ENCODE data around the gene PRDM16.

Gene PRDM16

GRCh38 chr1:3317456-3317855 lies 248.5 kb downstream of the PRDM16 start:
- no peaks in the 10 kb centered on the region for H3K9me3 ChIP-seq (ENCODE audit: insufficient read depth, low read length)
- peaks cover 39% of the 10 kb centered on the region for H3K27me3 ChIP-seq (ENCODE audit: insufficient read depth, insufficient read length)
- H3K36me3 ChIP-seq (ENCODE audit: insufficient read depth, insufficient read length, low read length): no peaks in the 10 kb centered on the region
- H3K9ac ChIP-seq (ENCODE audit: insufficient read length, low read depth): no peak overlapping the region
- no peak for DNase-seq (ENCODE audit: low read depth, low spot score)
- TF ChIP-seq ZNF274 (IDR thresholded peaks at IDR 0.05; ENCODE audit: low read depth, low read length) (no peak), SUZ12 (IDR thresholded peaks at IDR 0.05; ENCODE audit: extremely low read depth, insufficient read depth, insufficient read length) (no peak), YY1 (IDR thresholded peaks at IDR 0.05; ENCODE audit: insufficient read depth, insufficient read length) (no peak)
- peaks cover 29% of the 10 kb centered on the region for H3K4me1 ChIP-seq (ENCODE audit: insufficient read depth, insufficient read length)
- no peak overlapping the region for H3K4me3 ChIP-seq (ENCODE audit: insufficient read length, low read depth)

- no peaks in the 10 kb centered on the region for H3K9me3 ChIP-seq (ENCODE audit: insufficient read depth, low read length)
- no peak overlapping the region for H3K9ac ChIP-seq (ENCODE audit: insufficient read length, low read depth)
- TF ChIP-seq SUZ12 (IDR thresholded peaks at IDR 0.05; ENCODE audit: extremely low read depth, insufficient read depth, insufficient read length): no peak
- TF ChIP-seq YY1 (IDR thresholded peaks at IDR 0.05; ENCODE audit: insufficient read depth, insufficient read length): no peak
- no peak for TF ChIP-seq ZNF274 (IDR thresholded peaks at IDR 0.05; ENCODE audit: low read depth, low read length)
- no peaks in the 10 kb centered on the region for H3K36me3 ChIP-seq (ENCODE audit: insufficient read depth, insufficient read length, low read length)
- peaks cover 29% of the 10 kb centered on the region for H3K4me1 ChIP-seq (ENCODE audit: insufficient read depth, insufficient read length)
- no peak overlapping the region for H3K4me3 ChIP-seq (ENCODE audit: insufficient read length, low read depth)
- no peak for DNase-seq (ENCODE audit: low read depth, low spot score)
- peaks cover 31% of the 10 kb centered on the region for H3K27me3 ChIP-seq (ENCODE audit: insufficient read depth, insufficient read length)
Observed at GRCh38 chr1:3318329-3318728, 249.3 kb downstream of the PRDM16 start.

GRCh38 chr1:3319874-3320245 lies 250.9 kb downstream of the PRDM16 start:
- H3K27me3 ChIP-seq (ENCODE audit: insufficient read depth, insufficient read length): peaks cover 20% of the 10 kb centered on the region
- H3K4me1 ChIP-seq (ENCODE audit: insufficient read depth, insufficient read length): peaks cover 21% of the 10 kb centered on the region
- peak; percentile 50 for DNase-seq (ENCODE audit: low read depth, low spot score)
- TF ChIP-seq YY1 (IDR thresholded peaks at IDR 0.05; ENCODE audit: insufficient read depth, insufficient read length) (no peak), SUZ12 (IDR thresholded peaks at IDR 0.05; ENCODE audit: extremely low read depth, insufficient read depth, insufficient read length) (no peak), ZNF274 (IDR thresholded peaks at IDR 0.05; ENCODE audit: low read depth, low read length) (no peak)
- no peaks in the 10 kb centered on the region for H3K36me3 ChIP-seq (ENCODE audit: insufficient read depth, insufficient read length, low read length)
- no peak overlapping the region for H3K9ac ChIP-seq (ENCODE audit: insufficient read length, low read depth)
- no peak overlapping the region for H3K4me3 ChIP-seq (ENCODE audit: insufficient read length, low read depth)
- no peaks in the 10 kb centered on the region for H3K9me3 ChIP-seq (ENCODE audit: insufficient read depth, low read length)

- no peak for DNase-seq (ENCODE audit: low read depth, low spot score)
- H3K9me3 ChIP-seq (ENCODE audit: insufficient read depth, low read length): no peaks in the 10 kb centered on the region
- H3K4me3 ChIP-seq (ENCODE audit: insufficient read length, low read depth): no peak overlapping the region
- H3K9ac ChIP-seq (ENCODE audit: insufficient read length, low read depth): no peak overlapping the region
- no peaks in the 10 kb centered on the region for H3K36me3 ChIP-seq (ENCODE audit: insufficient read depth, insufficient read length, low read length)
- H3K27me3 ChIP-seq (ENCODE audit: insufficient read depth, insufficient read length): peaks cover 15% of the 10 kb centered on the region
- H3K4me1 ChIP-seq (ENCODE audit: insufficient read depth, insufficient read length): peaks cover 18% of the 10 kb centered on the region
- no peak for TF ChIP-seq ZNF274 (IDR thresholded peaks at IDR 0.05; ENCODE audit: low read depth, low read length)
Observed at GRCh38 chr1:3320246-3321152, 251.5 kb downstream of the PRDM16 start.

GRCh38 chr1:3321559-3322449 lies 252.8 kb downstream of the PRDM16 start:
- DNase-seq (ENCODE audit: low read depth, low spot score): no peak
- Histone ChIP-seq H3K9me3 (ENCODE audit: insufficient read depth, low read length) (no peaks in the 10 kb centered on the region), H3K27me3 (ENCODE audit: insufficient read depth, insufficient read length) (peaks cover 5% of the 10 kb centered on the region), H3K4me1 (ENCODE audit: insufficient read depth, insufficient read length) (peaks cover 14% of the 10 kb centered on the region), H3K9ac (ENCODE audit: insufficient read length, low read depth) (no peak overlapping the region), H3K36me3 (ENCODE audit: insufficient read depth, insufficient read length, low read length) (no peaks in the 10 kb centered on the region), H3K4me3 (ENCODE audit: insufficient read length, low read depth) (no peak overlapping the region)
- TF ChIP-seq SUZ12 (IDR thresholded peaks at IDR 0.05; ENCODE audit: extremely low read depth, insufficient read depth, insufficient read length) (no peak), YY1 (IDR thresholded peaks at IDR 0.05; ENCODE audit: insufficient read depth, insufficient read length) (no peak), ZNF274 (IDR thresholded peaks at IDR 0.05; ENCODE audit: low read depth, low read length) (no peak)

GRCh38 chr1:3322450-3323020 lies 253.5 kb downstream of the PRDM16 start:
- Histone ChIP-seq H3K9me3 (ENCODE audit: insufficient read depth, low read length) (no peaks in the 10 kb centered on the region), H3K36me3 (ENCODE audit: insufficient read depth, insufficient read length, low read length) (no peaks in the 10 kb centered on the region), H3K4me3 (ENCODE audit: insufficient read length, low read depth) (no peak overlapping the region), H3K9ac (ENCODE audit: insufficient read length, low read depth) (no peak overlapping the region), H3K4me1 (ENCODE audit: insufficient read depth, insufficient read length) (peaks cover 14% of the 10 kb centered on the region), H3K27me3 (ENCODE audit: insufficient read depth, insufficient read length) (no peaks in the 10 kb centered on the region)
- TF ChIP-seq ZNF274 (IDR thresholded peaks at IDR 0.05; ENCODE audit: low read depth, low read length) (no peak), SUZ12 (IDR thresholded peaks at IDR 0.05; ENCODE audit: extremely low read depth, insufficient read depth, insufficient read length) (no peak), YY1 (IDR thresholded peaks at IDR 0.05; ENCODE audit: insufficient read depth, insufficient read length) (no peak)
- no peak for DNase-seq (ENCODE audit: low read depth, low spot score)
